GM23248 (cell line): ENCODE measurements around the gene SASS6. TPM values are rescaled to one million over a fixed set of nuclear protein-coding genes. Genes with fewer than 3 reads are reported as not detected.

Experiments
- DNase-seq: peaks from one replicate; pipeline ENCODE4 v3.0.0-alpha.2; 2015
- H2AFZ ChIP-seq: fragments of 200-600 bp; sonication (generic); 2 replicates; pipeline ENCODE4 v1.6.1; 2016; ENCODE audit warnings: antibody characterized with exemption
- H3F3A ChIP-seq: fragments of 200-600 bp; sonication (generic); 2 replicates; pipeline ENCODE4 v1.6.1; 2016; ENCODE audit warnings: mild to moderate bottlenecking, antibody characterized with exemption, mixed run types; ENCODE audit not compliant: insufficient read depth
- H3K27ac ChIP-seq: fragments of 200-600 bp; sonication (generic); 2 replicates; pipeline ENCODE4 v1.5.1; 2016; ENCODE audit warnings: mild to moderate bottlenecking
- H3K27me3 ChIP-seq: fragments of 200-600 bp; sonication (generic); replicated peaks from 2 replicates; pipeline ENCODE4 v1.6.1; 2016; ENCODE audit warnings: mild to moderate bottlenecking; ENCODE audit not compliant: insufficient read depth
- H3K36me3 ChIP-seq: fragments of 200-600 bp; sonication (generic); 2 replicates; pipeline ENCODE4 v1.6.1; 2016; ENCODE audit warnings: low read depth, mild to moderate bottlenecking
- H3K4me1 ChIP-seq: fragments of 200-600 bp; sonication (generic); 2 replicates; pipeline ENCODE4 v1.6.1; 2016; ENCODE audit warnings: mild to moderate bottlenecking; ENCODE audit not compliant: insufficient read depth
- H3K4me2 ChIP-seq: fragments of 200-600 bp; sonication (generic); one replicate; pipeline ENCODE4 v1.6.1; 2016; ENCODE audit warnings: mild to moderate bottlenecking; ENCODE audit not compliant: unreplicated experiment
- H3K4me3 ChIP-seq: fragments of 200-600 bp; sonication (generic); 2 replicates; pipeline ENCODE4 v1.5.1; 2016; ENCODE audit warnings: mild to moderate bottlenecking
- H3K79me2 ChIP-seq: fragments of 200-600 bp; sonication (generic); 2 replicates; pipeline ENCODE4 v1.6.1; 2016; ENCODE audit warnings: mild to moderate bottlenecking; ENCODE audit not compliant: insufficient read depth
- H3K9ac ChIP-seq: fragments of 200-600 bp; sonication (generic); 2 replicates; pipeline ENCODE4 v1.6.1; 2016; ENCODE audit warnings: mild to moderate bottlenecking
- H3K9me2 ChIP-seq: fragments of 200-600 bp; sonication (generic); 2 replicates; pipeline ENCODE4 v1.6.1; 2016; ENCODE audit warnings: mixed run types, mild to moderate bottlenecking, moderate library complexity; ENCODE audit not compliant: insufficient read depth
- H3K9me3 ChIP-seq: fragments of 200-600 bp; sonication (generic); one replicate; pipeline ENCODE4 v1.6.1; 2017; ENCODE audit warnings: low read depth
- H4K20me1 ChIP-seq: fragments of 200-600 bp; sonication (generic); 2 replicates; pipeline ENCODE4 v1.6.0; 2016; ENCODE audit not compliant: insufficient read depth
- EZH2 ChIP-seq: fragments of 200-600 bp; sonication (generic); IDR thresholded peaks from 2 replicates; pipeline ENCODE4 v1.6.1; 2018; ENCODE audit warnings: antibody characterized with exemption, mild to moderate bottlenecking; ENCODE audit not compliant: insufficient read depth, poor library complexity, severe bottlenecking
- EZH2phosphoT487 ChIP-seq: fragments of 200-600 bp; sonication (generic); IDR thresholded peaks from 2 replicates; pipeline ENCODE4 v1.6.1; 2018; ENCODE audit warnings: antibody characterized with exemption, moderate library complexity, mild to moderate bottlenecking, low read depth; ENCODE audit not compliant: insufficient read depth
- WGBS, 2 experiments: methylation state at CpG; one replicate each; pipeline ENCODE4 v1.1.6; 2015 to 2017; ENCODE audit warnings: low lambda C conversion rate in 2 of 2, low coverage in 1 of 2; ENCODE audit errors: missing lambda C conversion rate in 2 of 2; 5-methylcytosine and 5-hydroxymethylcytosine counted together
- in situ Hi-C: fragments of 300-500 bp; cut with MboI; formaldehyde crosslinking; loops from 2 replicates; pipeline ENCODE4 v1.15.0; 2020
- polyA plus RNA-seq: library from polyadenylated mRNA; unstranded; fragments of >200 nt; fragmentation: Nextera tagmentation; extraction: Ambion mirVana; gene quantifications from 2 replicates; pipeline ENCODE4 v1.2.1, GENCODE V29; 2016
- total RNA-seq: library from RNA; depleted of rRNA; stranded (reverse); fragments of >200 nt; shearing (Covaris generic); gene quantifications from 2 replicates; pipeline ENCODE4 v1.2.3, GENCODE V29; 2014

Gene SASS6
- total and polyA plus RNA-seq, 2 experiments from 2014 or later, result 2.3 to 2.4 TPM

DNA sequence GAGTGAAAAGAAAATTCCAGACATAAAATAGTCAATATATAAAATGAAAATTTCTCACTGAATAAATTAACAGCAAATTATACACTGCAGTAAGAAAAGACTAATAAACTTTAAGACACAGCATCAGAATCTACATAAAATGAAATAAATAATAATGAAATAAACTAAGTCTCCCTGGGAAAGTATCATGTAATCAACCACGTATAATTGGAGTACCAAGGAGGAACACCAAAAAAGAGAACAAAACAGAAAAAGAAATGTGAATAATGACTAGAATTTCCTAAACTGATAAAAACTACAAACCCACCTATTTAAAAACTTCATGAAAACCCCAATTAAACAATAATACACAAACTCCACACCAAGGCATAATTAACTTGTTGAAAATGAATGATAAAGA lies 43.6 kb downstream of the SASS6 start:
- H2AFZ ChIP-seq, result no peak overlapping the region
- 0 out of 2 replicates have a peak, but pooled peaks cover 7% of the 10 kb centered on the region for H3F3A ChIP-seq
- no peak overlapping the region for H3K4me2 ChIP-seq
- H3K9me2 ChIP-seq, result no peaks in the 10 kb centered on the region
- no peak for TF ChIP-seq EZH2phosphoT487
- TF ChIP-seq EZH2, result no peak
- no peaks in the 10 kb centered on the region for H3K9me3 ChIP-seq
- 95 to 100% methylated on average over 1 of the region's 1 CpG for WGBS, 2 experiments
- H3K4me1 ChIP-seq, result no peaks in the 10 kb centered on the region
- no peak overlapping the region for H3K4me3 ChIP-seq
- H4K20me1 ChIP-seq, result no peaks in the 10 kb centered on the region
- H3K79me2 ChIP-seq, result no peaks in the 10 kb centered on the region
- in situ Hi-C loops, result no loop called here
- no peaks in the 10 kb centered on the region for H3K27me3 ChIP-seq
- no peak overlapping the region for H3K9ac ChIP-seq
- no peak for DNase-seq
- no peak overlapping the region for H3K27ac ChIP-seq
- peaks cover 4% of the 10 kb centered on the region; the same call in 1 of the 2 replicates for H3K36me3 ChIP-seq

GRCh38 chr1:100087396-100087795 lies 45.3 kb downstream of the SASS6 start:
- in situ Hi-C loops, result no loop called here
- WGBS, 2 experiments, result 100% methylated on average over 1 of the region's 1 CpG
- H3K9me2 ChIP-seq, result no peaks in the 10 kb centered on the region

GRCh38 chr1:100080331-100080730 lies 52.4 kb downstream of the SASS6 start:
- no peaks in the 10 kb centered on the region for H3K9me2 ChIP-seq
- no peaks in the 10 kb centered on the region for H3K27me3 ChIP-seq
- in situ Hi-C loops, result no loop called here
- no peak for DNase-seq
- no peak for TF ChIP-seq EZH2
- TF ChIP-seq EZH2phosphoT487, result no peak
- WGBS, 2 experiments, result 72 to 74% methylated on average over 3 of the region's 3 CpGs
- no peak overlapping the region for H3K9ac ChIP-seq
- H3K4me2 ChIP-seq, result no peak overlapping the region
- no peaks in the 10 kb centered on the region for H3K4me1 ChIP-seq
- no peak overlapping the region for H2AFZ ChIP-seq
- H3K9me3 ChIP-seq, result no peaks in the 10 kb centered on the region
- no peak overlapping the region for H3K27ac ChIP-seq
- peaks cover 45% of the 10 kb centered on the region for H3K36me3 ChIP-seq
- no peaks in the 10 kb centered on the region for H4K20me1 ChIP-seq
- H3K79me2 ChIP-seq, result 0 out of 2 replicates have a peak, but pooled peaks cover 7% of the 10 kb centered on the region
- H3K4me3 ChIP-seq, result no peak overlapping the region
- no peaks in the 10 kb centered on the region for H3F3A ChIP-seq

More at GRCh38 chr1:100087396-100087795, 45.3 kb downstream of the SASS6 start:
- Histone ChIP-seq H3K27me3 (no peaks in the 10 kb centered on the region), H3K4me2 (no peak overlapping the region), H3K27ac (no peak overlapping the region), H3K79me2 (no peaks in the 10 kb centered on the region), H2AFZ (no peak overlapping the region), H3F3A (0 out of 2 replicates have a peak, but pooled peaks cover 7% of the 10 kb centered on the region), H3K9ac (no peak overlapping the region), H3K4me1 (no peaks in the 10 kb centered on the region), H4K20me1 (no peaks in the 10 kb centered on the region), H3K4me3 (no peak overlapping the region), H3K36me3 (peaks cover 15% of the 10 kb centered on the region), H3K9me3 (no peaks in the 10 kb centered on the region)
- TF ChIP-seq EZH2phosphoT487 (no peak), EZH2 (no peak)
- DNase-seq, result no peak

- no peak for DNase-seq
- 85 to 87% methylated on average over 5 of the region's 5 CpGs for WGBS, 2 experiments
- TF ChIP-seq EZH2 (no peak), EZH2phosphoT487 (no peak)
- no peaks in the 10 kb centered on the region for H3F3A ChIP-seq
- H3K27ac ChIP-seq, result no peak overlapping the region
- 0 out of 2 replicates have a peak, but pooled peaks cover 7% of the 10 kb centered on the region for H3K79me2 ChIP-seq
- in situ Hi-C loops, result no loop called here
- no peak overlapping the region for H3K4me3 ChIP-seq
- H3K4me1 ChIP-seq, result no peaks in the 10 kb centered on the region
- no peak overlapping the region for H3K4me2 ChIP-seq
- H4K20me1 ChIP-seq, result no peaks in the 10 kb centered on the region
- H2AFZ ChIP-seq, result no peak overlapping the region
- no peak overlapping the region for H3K9ac ChIP-seq
- no peaks in the 10 kb centered on the region for H3K9me3 ChIP-seq
- no peaks in the 10 kb centered on the region for H3K9me2 ChIP-seq
- H3K36me3 ChIP-seq, result peaks cover 36% of the 10 kb centered on the region
- H3K27me3 ChIP-seq, result no peaks in the 10 kb centered on the region
Measured at GRCh38 chr1:100077531-100077930, 55.2 kb downstream of the SASS6 start.

- in situ Hi-C loops, result no loop called here
Measured at GRCh38 chr1:100076744-100077143, 56.0 kb downstream of the SASS6 start.

More at GRCh38 chr1:100076744-100077143, 56.0 kb downstream of the SASS6 start:
- Histone ChIP-seq H3K27me3 (no peaks in the 10 kb centered on the region), H3K4me1 (no peaks in the 10 kb centered on the region), H3K9me2 (no peaks in the 10 kb centered on the region), H3K9me3 (no peaks in the 10 kb centered on the region), H2AFZ (no peak overlapping the region), H3K27ac (no peak overlapping the region), H3K4me3 (no peak overlapping the region), H3K4me2 (no peak overlapping the region), H3K79me2 (peaks cover 12% of the 10 kb centered on the region; the same call in 1 of the 2 replicates), H3K9ac (no peak overlapping the region), H3F3A (no peaks in the 10 kb centered on the region), H4K20me1 (no peaks in the 10 kb centered on the region), H3K36me3 (peaks cover 29% of the 10 kb centered on the region; the same call in 1 of the 2 replicates)
- TF ChIP-seq EZH2, result no peak
- TF ChIP-seq EZH2phosphoT487, result no peak
- no peak for DNase-seq
